HG03095 (cell line): Measurements from ENCODE around the gene MADCAM1.

ENCODE experiments used
- ATAC-seq: cut with Tn5 transposase; IDR thresholded peaks from one replicate; pipeline ENCODE4 v1.9.1; 2021; ENCODE audit warnings: moderate library complexity; ENCODE audit not compliant: unreplicated experiment

MADCAM1 gene

GRCh38 chr19:531009-531752 lies 34.9 kb downstream of the MADCAM1 start:
- peak; percentile 41 for ATAC-seq

DNA sequence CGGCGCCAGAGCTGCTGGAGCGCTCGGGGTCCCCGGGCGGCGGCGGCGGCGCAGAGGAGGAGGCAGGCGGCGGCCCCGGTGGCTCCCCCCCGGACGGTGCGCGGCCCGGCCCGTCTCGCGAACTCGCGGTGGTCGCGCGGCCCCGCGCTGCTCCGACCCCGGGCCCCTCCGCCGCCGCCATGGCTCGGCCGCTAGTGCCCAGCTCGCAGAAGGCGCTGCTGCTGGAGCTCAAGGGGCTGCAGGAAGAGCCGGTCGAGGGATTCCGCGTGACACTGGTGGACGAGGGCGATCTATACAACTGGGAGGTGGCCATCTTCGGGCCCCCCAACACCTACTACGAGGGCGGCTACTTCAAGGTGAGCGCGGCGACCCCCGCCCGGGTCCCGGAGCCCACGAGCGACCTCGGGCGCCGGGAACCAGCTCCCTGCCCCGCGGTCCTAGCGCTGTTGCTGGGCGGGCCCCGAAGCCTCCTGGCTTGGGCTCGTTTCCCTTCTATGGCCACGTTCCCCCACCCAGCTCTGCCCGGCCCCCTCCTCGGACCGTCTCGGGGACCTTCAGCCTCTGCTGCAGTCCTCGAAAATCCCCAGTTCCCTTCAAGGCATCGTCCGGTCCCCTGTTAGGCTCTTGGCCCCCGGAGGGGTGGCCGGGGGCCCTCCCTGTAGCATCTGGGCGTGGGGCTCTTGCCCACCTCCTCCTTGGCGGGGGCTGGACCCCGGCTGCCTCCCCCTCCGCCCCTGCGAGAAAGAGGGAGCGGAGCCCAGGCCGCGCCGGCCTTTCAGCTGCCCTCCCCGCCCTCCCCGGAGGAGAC lies 35.7 kb downstream of the MADCAM1 start, which contains the start of gene CDC34:
CDC34 (plus strand) TSS at position 8 of the 808 bp plus-strand sequence; CDS start at position 180, 172 bp downstream.
- peak; percentile 37 for ATAC-seq

DNA sequence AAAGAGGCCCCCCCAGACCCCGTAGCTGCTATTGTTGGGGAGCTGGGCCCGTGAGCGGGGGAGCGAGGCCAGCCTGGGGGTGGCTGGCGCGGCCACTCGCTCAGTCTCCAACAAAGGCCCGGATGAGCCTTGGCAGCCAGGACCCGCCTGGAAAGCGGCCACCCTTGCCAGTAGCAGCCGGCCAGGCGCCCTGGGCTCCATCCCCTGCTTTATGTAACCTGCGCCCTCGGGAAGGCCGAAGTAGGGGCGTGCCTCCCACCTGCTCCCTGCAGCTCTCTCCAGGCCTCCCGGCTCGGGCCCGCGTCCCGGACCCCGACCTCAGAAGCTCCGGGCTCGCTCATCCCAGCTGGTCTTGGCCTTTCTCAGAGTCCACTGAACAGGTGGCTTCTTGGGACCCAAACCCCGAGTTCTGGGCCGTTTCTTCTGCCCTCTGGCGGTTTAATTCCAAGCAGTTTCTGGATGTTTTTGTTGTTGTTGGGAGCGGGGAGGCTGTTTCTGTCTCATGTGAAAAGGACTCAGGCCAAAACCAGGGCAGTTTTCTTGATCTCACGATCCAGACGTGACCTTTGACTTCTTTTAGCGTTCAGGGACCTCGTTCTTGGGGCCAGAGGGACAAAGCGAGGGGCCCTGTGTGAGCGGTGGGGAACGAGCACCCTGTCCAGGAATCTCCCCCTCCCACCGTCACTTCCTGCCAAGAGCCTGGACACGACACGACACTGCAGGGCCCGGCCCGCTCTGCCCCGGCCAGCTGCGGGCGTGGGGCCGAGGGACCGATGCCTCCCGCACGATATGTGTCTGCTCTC lies 36.5 kb downstream of the MADCAM1 start:
- peak; percentile 11 for ATAC-seq

DNA sequence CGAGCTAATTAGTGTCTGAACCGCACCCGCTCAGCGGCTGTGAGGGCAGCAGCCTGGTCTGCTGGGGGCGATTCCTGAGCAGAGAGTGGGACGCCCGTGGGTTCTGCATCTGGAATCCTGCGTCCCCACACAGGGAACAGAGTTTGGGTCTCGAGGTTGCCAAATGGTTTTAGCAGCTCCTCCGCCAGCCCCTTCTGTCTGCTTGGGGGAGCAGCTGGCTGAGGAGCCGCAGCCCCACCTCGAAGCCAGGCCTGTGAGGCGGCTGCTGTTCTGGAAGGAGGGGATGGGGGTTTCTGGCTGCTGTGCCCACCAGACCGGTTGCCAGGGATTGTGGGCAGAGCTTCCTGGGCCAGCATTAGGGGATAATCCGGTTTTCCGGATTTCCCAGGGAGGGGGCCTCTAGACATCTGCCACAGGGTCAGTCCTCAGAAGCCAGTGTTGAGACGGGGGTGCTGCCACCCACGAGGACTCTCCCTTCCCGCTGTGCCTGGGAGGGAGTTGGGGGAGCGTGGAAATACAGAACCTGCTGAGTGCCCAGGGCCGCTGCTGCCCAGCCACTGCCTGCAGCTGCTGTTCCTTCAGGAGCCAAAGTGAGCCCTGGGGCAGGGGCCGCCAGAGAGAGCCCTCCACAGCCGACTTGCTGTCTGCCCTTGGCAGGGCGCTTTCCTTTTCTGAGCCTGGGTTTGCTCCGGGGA lies 37.2 kb downstream of the MADCAM1 start:
- ATAC-seq: no peak

- ATAC-seq: no peak
These were observed 37.8 kb downstream of the MADCAM1 start for GRCh38 chr19:534088-534487.

- ATAC-seq: no peak
These were observed 38.9 kb downstream of the MADCAM1 start for GRCh38 chr19:535017-535835.

DNA sequence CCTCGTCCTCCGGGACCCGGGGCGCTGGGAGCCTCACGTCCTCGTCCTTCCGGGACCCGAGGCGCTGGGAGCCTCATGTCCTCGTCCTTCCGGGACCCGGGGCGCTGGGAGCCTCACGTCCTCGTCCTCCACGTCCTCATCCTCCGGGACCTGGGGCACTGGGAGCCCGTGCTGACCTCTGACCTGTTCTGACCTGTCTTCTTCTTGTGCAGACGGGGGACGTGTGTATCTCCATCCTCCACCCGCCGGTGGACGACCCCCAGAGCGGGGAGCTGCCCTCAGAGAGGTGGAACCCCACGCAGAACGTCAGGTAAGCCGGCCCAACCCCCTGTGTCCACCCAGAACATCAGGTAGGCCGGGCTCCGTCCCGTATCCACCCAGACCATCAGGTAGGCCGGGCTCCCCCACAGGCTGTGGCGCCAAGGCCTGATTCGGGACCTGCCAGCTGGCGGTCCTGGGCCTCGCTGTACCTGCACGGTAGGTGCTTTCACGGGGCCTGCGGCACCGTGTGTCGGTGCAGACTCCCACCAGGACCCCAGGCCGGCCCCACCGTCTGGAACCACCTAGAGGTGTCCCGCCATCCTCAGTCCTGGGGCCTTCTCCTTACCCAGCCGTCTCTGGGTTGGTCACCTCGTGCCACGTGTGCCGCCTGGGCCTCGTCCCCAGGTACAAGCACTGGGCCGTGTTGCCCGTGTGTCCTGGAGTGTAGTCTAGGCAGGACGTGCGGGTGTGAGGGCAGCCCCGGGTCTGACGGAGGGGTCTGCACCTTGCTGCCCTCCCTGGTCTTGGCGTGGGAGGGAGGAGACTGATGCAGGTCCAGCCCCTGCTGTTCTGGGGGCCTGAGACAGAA lies 40.0 kb downstream of the MADCAM1 start:
- no peak for ATAC-seq

- no peak for ATAC-seq
These were observed 40.7 kb downstream of the MADCAM1 start for GRCh38 chr19:536881-537404.

GRCh38 chr19:538641-539428 lies 42.5 kb downstream of the MADCAM1 start:
- no peak for ATAC-seq

- no peak for ATAC-seq
These were observed 43.2 kb downstream of the MADCAM1 start for GRCh38 chr19:539429-540030.

GRCh38 chr19:540867-541637 lies 44.8 kb downstream of the MADCAM1 start:
- ATAC-seq: no peak

- no peak for ATAC-seq
These were observed 45.4 kb downstream of the MADCAM1 start for GRCh38 chr19:541699-542098.

DNA sequence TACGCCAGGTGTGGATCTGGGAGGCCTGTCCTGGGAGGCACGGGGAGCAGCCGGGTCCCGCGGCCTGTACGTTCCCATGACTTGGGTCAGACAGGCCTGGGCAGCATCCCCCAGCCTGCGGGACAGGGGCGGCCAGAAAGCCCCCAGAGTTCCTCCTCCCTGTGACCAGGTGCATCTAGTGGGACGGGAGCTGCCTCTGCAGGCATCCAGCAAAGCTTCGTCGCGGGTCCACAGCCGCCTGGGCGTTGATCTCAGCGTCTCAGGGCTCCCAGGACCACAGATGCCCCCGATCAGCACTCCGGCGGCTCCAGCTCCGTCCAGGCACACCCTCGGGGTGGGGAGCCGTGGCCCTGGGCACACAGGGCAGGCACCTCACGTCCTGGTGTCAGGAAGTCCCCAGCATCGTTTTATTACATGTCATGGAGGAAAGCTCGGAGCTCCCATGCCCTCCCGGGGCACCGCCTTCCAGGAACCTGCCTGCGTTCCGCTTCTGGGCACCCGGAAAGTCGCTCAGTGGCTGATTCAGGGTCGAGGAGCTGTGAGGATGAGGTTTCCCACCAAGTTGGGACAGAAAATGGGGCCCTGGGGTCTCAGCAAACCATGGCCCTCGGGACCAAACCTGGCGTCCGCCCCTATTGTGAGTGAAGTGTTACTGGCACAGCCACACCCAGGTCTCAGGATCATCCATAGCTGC lies 46.0 kb downstream of the MADCAM1 start:
- no peak for ATAC-seq

- ATAC-seq: no peak
These were observed 47.8 kb downstream of the MADCAM1 start, which contains the start of gene GZMM for GRCh38 chr19:543910-544608. Gene GZMM, plus strand, starts transcription at chr19:544053. Its CDS starts 19 bp downstream, at chr19:544072.

GRCh38 chr19:547117-547516 lies 50.8 kb downstream of the MADCAM1 start:
- ATAC-seq: no peak
